ENCODE data around the gene DPM1. TPM values are rescaled to one million over a fixed set of nuclear protein-coding genes. Genes with fewer than 3 reads are reported as not detected.

Gene DPM1
- total RNA-seq, 1 donor from 2014 or later: 30.2 TPM

DNA sequence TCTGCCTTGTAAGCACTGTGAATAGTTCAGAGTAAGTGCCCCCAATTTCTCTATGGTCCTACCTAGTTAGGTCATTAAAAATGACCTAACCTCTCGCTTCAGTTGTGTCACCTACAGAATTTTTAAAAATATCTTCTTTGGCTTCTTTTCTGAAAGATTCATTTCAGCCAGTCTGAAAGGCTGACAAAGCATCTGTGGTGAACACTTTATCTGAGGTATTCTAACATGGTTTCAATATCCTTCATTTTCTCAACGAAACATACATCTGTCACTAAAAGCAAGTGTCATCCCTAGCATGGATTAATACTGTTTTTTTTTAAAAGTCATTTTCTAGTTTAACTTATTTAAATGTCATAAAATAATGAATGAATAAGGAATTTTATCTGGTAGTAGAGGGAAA is 5.1 kb downstream of the DPM1 start:
- peaks cover 14% of the 10 kb centered on the region for H3K4me1 ChIP-seq
- no peak overlapping the region for H3K4me3 ChIP-seq
- H3K36me3 ChIP-seq: peaks cover 67% of the 10 kb centered on the region
- no peaks in the 10 kb centered on the region for H3K27me3 ChIP-seq
- intact Hi-C loops (cut with DNase I): no loop called here
- no peak overlapping the region for H3K27ac ChIP-seq
- no peak for ATAC-seq
- TF ChIP-seq, protein P1, sequence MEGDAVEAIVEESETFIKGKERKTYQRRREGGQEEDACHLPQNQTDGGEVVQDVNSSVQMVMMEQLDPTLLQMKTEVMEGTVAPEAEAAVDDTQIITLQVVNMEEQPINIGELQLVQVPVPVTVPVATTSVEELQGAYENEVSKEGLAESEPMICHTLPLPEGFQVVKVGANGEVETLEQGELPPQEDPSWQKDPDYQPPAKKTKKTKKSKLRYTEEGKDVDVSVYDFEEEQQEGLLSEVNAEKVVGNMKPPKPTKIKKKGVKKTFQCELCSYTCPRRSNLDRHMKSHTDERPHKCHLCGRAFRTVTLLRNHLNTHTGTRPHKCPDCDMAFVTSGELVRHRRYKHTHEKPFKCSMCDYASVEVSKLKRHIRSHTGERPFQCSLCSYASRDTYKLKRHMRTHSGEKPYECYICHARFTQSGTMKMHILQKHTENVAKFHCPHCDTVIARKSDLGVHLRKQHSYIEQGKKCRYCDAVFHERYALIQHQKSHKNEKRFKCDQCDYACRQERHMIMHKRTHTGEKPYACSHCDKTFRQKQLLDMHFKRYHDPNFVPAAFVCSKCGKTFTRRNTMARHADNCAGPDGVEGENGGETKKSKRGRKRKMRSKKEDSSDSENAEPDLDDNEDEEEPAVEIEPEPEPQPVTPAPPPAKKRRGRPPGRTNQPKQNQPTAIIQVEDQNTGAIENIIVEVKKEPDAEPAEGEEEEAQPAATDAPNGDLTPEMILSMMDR (IDR thresholded peaks at IDR 0.05): no peak
- H3K9me3 ChIP-seq: no peaks in the 10 kb centered on the region
- no peak for DNase-seq

DNA sequence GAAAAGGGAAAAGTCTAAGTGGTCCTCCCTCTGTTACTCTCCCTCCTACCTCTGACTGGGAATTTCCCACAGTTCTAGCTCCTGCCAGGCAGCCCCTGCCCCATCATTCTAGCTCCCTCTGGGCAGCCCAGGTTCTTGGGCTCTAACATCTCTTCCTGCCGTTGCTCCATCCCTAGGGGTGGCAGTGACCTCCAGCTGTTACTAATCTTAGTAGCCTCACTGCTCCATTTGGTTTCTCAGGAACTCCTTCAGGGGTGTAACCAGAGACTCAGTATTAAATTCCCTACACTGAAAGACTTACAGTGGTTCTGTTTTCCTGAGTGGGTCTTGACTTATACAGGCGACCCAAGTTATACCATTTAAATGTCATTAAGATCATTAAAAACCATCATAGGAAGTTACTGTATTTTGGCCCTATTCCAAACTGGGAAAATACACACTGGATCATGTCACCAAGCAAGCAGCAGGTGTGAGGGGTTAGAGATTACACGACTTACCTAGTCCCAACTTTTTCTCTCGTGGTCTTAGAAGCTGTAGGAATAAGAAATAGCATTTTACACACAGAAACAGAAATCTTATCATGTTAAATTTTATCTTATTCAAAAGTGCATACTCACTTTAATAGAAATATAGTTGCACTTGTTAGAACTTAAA is 10.1 kb downstream of the DPM1 start:
- intact Hi-C loops (cut with DNase I): no loop called here
- H3K4me1 ChIP-seq: no peaks in the 10 kb centered on the region
- TF ChIP-seq, protein P1 (IDR thresholded peaks at IDR 0.05): no peak
- H3K27me3 ChIP-seq: no peaks in the 10 kb centered on the region
- DNase-seq: no peak
- peaks cover 97% of the 10 kb centered on the region for H3K36me3 ChIP-seq
- no peak for ATAC-seq
- no peak overlapping the region for H3K4me3 ChIP-seq
- no peaks in the 10 kb centered on the region for H3K9me3 ChIP-seq
- no peak overlapping the region for H3K27ac ChIP-seq

DNA sequence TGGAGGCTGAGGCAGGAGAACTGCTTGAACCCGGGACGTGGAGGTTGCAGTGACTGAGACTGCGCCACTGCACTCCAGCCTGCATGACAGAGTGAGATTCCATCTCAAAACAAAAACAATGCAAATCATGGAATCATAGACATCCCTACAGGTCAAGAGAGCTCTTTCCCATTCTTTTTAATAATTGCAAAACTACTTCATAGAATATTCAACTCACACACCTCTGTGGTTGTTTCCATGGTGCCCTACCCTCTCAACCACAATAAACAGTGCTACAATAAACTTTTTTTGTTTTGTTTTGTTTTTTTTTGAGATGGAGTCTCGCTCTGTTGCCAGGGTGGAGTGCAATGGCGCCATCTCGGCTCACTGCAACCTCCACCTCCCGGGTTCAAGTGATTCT is 15.3 kb downstream of the DPM1 start:
- peaks cover 96% of the 10 kb centered on the region for H3K36me3 ChIP-seq
- ATAC-seq (no peak), DNase-seq (no peak)
- TF ChIP-seq, protein P1 (IDR thresholded peaks at IDR 0.05): no peak
- intact Hi-C loops (cut with DNase I): no loop called here
- no peaks in the 10 kb centered on the region for H3K9me3 ChIP-seq
- H3K27me3 ChIP-seq: no peaks in the 10 kb centered on the region
- no peaks in the 10 kb centered on the region for H3K4me1 ChIP-seq
- no peak overlapping the region for H3K27ac ChIP-seq
- H3K4me3 ChIP-seq: no peak overlapping the region

DNA sequence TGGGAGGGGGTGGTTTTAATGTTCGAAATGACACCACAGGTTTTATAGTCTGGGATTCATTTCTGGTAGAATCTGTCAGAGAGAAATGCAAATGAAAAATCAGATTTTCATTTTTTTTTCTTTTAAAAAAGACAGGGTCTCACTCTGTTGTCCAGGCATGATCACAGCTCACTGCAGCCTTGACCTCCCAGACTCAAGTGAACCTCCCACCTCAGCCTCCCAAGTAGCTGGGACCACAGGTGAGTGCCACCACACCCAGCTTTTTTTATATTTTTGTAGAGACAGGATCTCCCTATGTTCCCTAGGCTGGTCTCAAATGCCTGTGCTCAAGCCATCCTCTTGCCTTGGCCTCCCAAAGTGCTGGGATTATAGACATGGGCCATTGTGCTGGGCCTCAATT is 24.7 kb downstream of the DPM1 start:
- Histone ChIP-seq H3K27me3 (no peaks in the 10 kb centered on the region), H3K4me3 (no peak overlapping the region), H3K4me1 (peaks cover 11% of the 10 kb centered on the region), H3K36me3 (peaks cover 53% of the 10 kb centered on the region), H3K9me3 (no peaks in the 10 kb centered on the region), H3K27ac (no peak overlapping the region)
- ATAC-seq (no peak), DNase-seq (no peak)
- intact Hi-C loops (cut with DNase I): no loop called here
- TF ChIP-seq, protein P1 (IDR thresholded peaks at IDR 0.05): no peak

DNA sequence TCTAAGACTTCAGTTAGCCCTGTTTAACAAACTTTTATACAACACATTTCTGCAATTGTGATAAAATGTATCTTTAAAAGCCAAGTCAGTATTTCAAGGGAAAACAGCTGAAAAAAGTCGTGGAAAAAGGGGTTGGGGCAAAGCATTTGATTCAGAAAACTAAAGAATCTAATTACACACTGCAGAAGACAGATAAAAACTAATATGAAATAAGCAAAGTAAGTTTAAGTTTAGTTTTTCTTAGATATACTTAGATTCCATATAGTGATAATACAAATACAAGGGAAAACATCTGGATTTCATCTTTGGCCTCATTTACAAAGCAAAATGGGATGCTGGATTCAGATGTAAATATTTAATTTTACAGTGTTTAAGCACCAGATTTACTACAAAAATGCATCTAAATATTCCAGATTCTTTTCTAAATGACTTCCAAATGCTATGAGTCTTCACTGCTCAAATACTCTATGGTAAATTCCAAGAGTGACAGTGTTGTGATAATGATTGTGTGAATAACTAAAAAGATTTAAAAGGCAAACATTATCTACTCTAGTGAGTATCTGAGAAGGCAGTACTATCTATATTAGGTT is 25.5 kb downstream of the DPM1 start:
- no peak overlapping the region for H3K4me3 ChIP-seq
- H3K27me3 ChIP-seq: no peaks in the 10 kb centered on the region
- DNase-seq: no peak
- H3K9me3 ChIP-seq: no peaks in the 10 kb centered on the region
- TF ChIP-seq, protein P1 (IDR thresholded peaks at IDR 0.05): no peak
- peaks cover 15% of the 10 kb centered on the region for H3K4me1 ChIP-seq
- peaks cover 51% of the 10 kb centered on the region for H3K36me3 ChIP-seq
- ATAC-seq: no peak
- intact Hi-C loops (cut with DNase I): no loop called here
- H3K27ac ChIP-seq: no peak overlapping the region

All from upper lobe of right lung (tissue), 1 donor.